Mesenchymal stem cell (in vitro differentiated cells and primary cell): ENCODE data around the gene ZNF814.
"Not testable (repeated sequence)": the region's sequence is repeated elsewhere in the genome, so short reads cannot be mapped to it uniquely, and the experiment has no call there.

Source experiments
- DNase-seq: peaks from one replicate; pipeline ENCODE4 v3.0.0-alpha.2; 2013
- H2AFZ ChIP-seq: one replicate; pipeline ENCODE4 v1.6.1; 2013; ENCODE audit warnings: low read depth, mild to moderate bottlenecking, control low read depth, inconsistent platforms, low read length, moderate library complexity
- H2AK5ac ChIP-seq: 2 replicates; pipeline ENCODE4 v1.6.1; 2013; ENCODE audit warnings: low read length, moderate library complexity, mild to moderate bottlenecking, inconsistent platforms; ENCODE audit not compliant: severe bottlenecking
- H2BK120ac ChIP-seq: one replicate; pipeline ENCODE4 v1.6.1; 2013; ENCODE audit warnings: low read depth, mild to moderate bottlenecking, inconsistent platforms, low read length, moderate library complexity
- H2BK12ac ChIP-seq, 2 experiments: one replicate each; pipeline ENCODE4 v1.6.1; 2013; ENCODE audit warnings: inconsistent platforms in 2 of 2, low read length in 2 of 2, mild to moderate bottlenecking in 2 of 2, moderate library complexity in 2 of 2, control low read depth in 1 of 2
- H2BK15ac ChIP-seq: one replicate; pipeline ENCODE4 v1.6.1; 2013; ENCODE audit warnings: mild to moderate bottlenecking, low read depth, inconsistent platforms; ENCODE audit not compliant: poor library complexity, severe bottlenecking
- H2BK5ac ChIP-seq: 2 replicates; pipeline ENCODE4 v1.6.1; 2013; ENCODE audit warnings: low read depth, mild to moderate bottlenecking, low read length, control low read depth, inconsistent platforms; ENCODE audit not compliant: poor library complexity, severe bottlenecking
- H3K14ac ChIP-seq, 2 experiments: one replicate each; pipeline ENCODE4 v1.6.1; 2013; ENCODE audit warnings: inconsistent platforms in 2 of 2, low read length in 2 of 2, control low read depth in 1 of 2, mild to moderate bottlenecking in 1 of 2, moderate library complexity in 1 of 2
- H3K18ac ChIP-seq, 2 experiments: one replicate each; pipeline ENCODE4 v1.6.1; 2013; ENCODE audit warnings: inconsistent platforms in 2 of 2, low read length in 2 of 2, control low read depth in 1 of 2, low read depth in 1 of 2, mild to moderate bottlenecking in 1 of 2
- H3K23ac ChIP-seq, 2 experiments: one replicate each; pipeline ENCODE4 v1.6.1; 2013; ENCODE audit warnings: inconsistent platforms in 2 of 2, low read length in 2 of 2, mild to moderate bottlenecking in 2 of 2, moderate library complexity in 2 of 2, control low read depth in 1 of 2
- H3K27ac ChIP-seq: 2 replicates; pipeline ENCODE4 v1.5.1; 2013; ENCODE audit warnings: mild to moderate bottlenecking, moderate library complexity, low read length, control low read depth, inconsistent platforms; ENCODE audit not compliant: poor library complexity, severe bottlenecking
- H3K27me3 ChIP-seq, 2 experiments: 2 replicates each; pipeline versions ENCODE4 v1.6.1 to v1.7.0; 2013; ENCODE audit warnings: low read length in 2 of 2, mild to moderate bottlenecking in 2 of 2, moderate library complexity in 2 of 2, control low read depth in 1 of 2, inconsistent platforms in 1 of 2; ENCODE audit not compliant: control insufficient read depth in 1 of 2, insufficient read depth in 1 of 2
- H3K36me3 ChIP-seq, 2 experiments: 2 replicates each; pipeline versions ENCODE4 v1.6.1 to v1.7.0; 2013; ENCODE audit warnings: low read length in 2 of 2, control low read depth in 1 of 2, inconsistent platforms in 1 of 2, low read depth in 1 of 2, mild to moderate bottlenecking in 1 of 2; ENCODE audit not compliant: insufficient read depth in 2 of 2, control insufficient read depth in 1 of 2
- H3K4ac ChIP-seq, 2 experiments: one replicate each; pipeline ENCODE4 v1.6.1; 2013; ENCODE audit warnings: inconsistent platforms in 2 of 2, low read length in 2 of 2, mild to moderate bottlenecking in 2 of 2, moderate library complexity in 2 of 2, control low read depth in 1 of 2, low read depth in 1 of 2
- H3K4me1 ChIP-seq: 2 replicates; pipeline ENCODE4 v1.6.1; 2013; ENCODE audit warnings: low read depth, low read length, control low read depth; ENCODE audit not compliant: control insufficient read depth, insufficient read depth
- H3K4me2 ChIP-seq: 2 replicates; pipeline ENCODE4 v1.6.1; 2013; ENCODE audit warnings: low read length, mild to moderate bottlenecking, inconsistent platforms; ENCODE audit not compliant: poor library complexity, severe bottlenecking
- H3K4me3 ChIP-seq, 2 experiments: 2 replicates each; pipeline versions ENCODE4 v1.5.1 to v1.7.0; 2013; ENCODE audit warnings: low read length in 2 of 2, mild to moderate bottlenecking in 2 of 2, control low read depth in 1 of 2, low read depth in 1 of 2; ENCODE audit not compliant: insufficient read depth in 1 of 2
- H3K79me1 ChIP-seq: replicated peaks from 2 replicates; pipeline ENCODE4 v1.6.1; 2013; ENCODE audit warnings: mild to moderate bottlenecking, control low read depth, low read length, inconsistent platforms; ENCODE audit not compliant: poor library complexity, severe bottlenecking
- H3K9ac ChIP-seq: 2 replicates; pipeline ENCODE4 v1.7.0; 2013; ENCODE audit warnings: mild to moderate bottlenecking, low read length, moderate library complexity
- H3K9me3 ChIP-seq: 2 replicates; pipeline ENCODE4 v1.7.0; 2013; ENCODE audit warnings: mild to moderate bottlenecking, low read length; ENCODE audit not compliant: control insufficient read depth
- H4K8ac ChIP-seq: one replicate; pipeline ENCODE4 v1.6.1; 2013; ENCODE audit warnings: inconsistent platforms, mild to moderate bottlenecking, low read length, moderate library complexity
- H4K91ac ChIP-seq: one replicate; pipeline ENCODE4 v1.6.1; 2013; ENCODE audit warnings: mild to moderate bottlenecking, low read length, inconsistent platforms
- WGBS: methylation state at CpG from one replicate; pipeline ENCODE4 v1.1.7; 2013; ENCODE audit warnings: mixed read lengths; 5-methylcytosine and 5-hydroxymethylcytosine counted together

ZNF814 gene

GRCh38 chr19:57854117-57854516, 34.7 kb downstream of the ZNF814 start:
- H2BK5ac ChIP-seq, H3K79me1 ChIP-seq, H4K91ac ChIP-seq, H3K4me1 ChIP-seq, H4K8ac ChIP-seq, H3K9ac ChIP-seq, H3K14ac ChIP-seq, H2BK15ac ChIP-seq, H2BK12ac ChIP-seq, H3K23ac ChIP-seq, H2BK120ac ChIP-seq, H3K4ac ChIP-seq, H2AK5ac ChIP-seq, H3K18ac ChIP-seq, DNase-seq, H3K4me2 ChIP-seq, H2AFZ ChIP-seq, H3K27ac ChIP-seq, H3K4me3 ChIP-seq, H3K27me3 ChIP-seq: not testable (repeated sequence)
- WGBS, result no CpG with 5 or more reads among the region's 2 CpGs
- H3K9me3 ChIP-seq, result peaks cover 20% of the 10 kb centered on the region
- H3K36me3 ChIP-seq, result peaks cover 53 to 55% of the 10 kb centered on the region in 2 experiments

DNA sequence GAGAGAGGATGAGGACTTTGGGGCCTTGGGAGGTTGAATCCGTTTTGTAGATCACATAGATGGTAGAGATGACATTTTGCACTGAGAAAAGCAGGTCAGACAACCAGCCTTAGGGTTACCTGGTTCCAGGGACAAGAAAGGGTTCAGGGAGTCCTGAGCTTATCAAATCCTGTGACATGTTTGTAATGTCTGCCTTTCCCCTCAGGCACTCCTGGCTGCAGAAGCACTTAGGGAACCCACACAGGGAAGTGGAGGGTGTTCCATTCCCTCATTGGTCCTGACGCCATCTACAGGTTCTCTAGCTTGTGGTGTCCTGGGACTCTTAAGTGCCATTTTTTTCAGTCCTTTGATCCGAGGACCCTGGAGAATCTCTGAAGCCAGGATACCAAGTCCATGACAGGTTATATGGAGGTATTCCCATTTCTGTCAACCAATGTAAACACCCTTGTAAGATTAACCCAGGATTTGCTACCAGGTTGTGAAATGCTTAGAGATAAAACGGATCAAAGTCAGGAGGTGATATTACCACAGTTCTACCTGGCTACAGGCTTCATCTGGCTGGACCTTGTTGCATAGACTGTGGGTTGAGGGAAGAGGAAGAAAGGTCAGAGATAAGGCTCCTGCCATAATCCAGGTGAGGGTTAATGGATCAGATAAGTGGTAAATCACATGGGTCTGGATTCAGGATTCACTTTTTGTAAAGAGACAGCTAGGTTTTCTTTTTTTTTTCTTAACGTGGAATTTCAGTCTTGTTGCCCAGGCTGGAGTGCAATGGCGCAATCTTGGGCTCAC, 36.8 kb downstream of the ZNF814 start:
- not testable (repeated sequence) for H2AFZ ChIP-seq, H2BK5ac ChIP-seq, H3K9ac ChIP-seq, H3K27ac ChIP-seq, H3K14ac ChIP-seq, H3K4me3 ChIP-seq, H3K4me1 ChIP-seq, H2BK120ac ChIP-seq, H3K18ac ChIP-seq, H3K27me3 ChIP-seq, H2BK15ac ChIP-seq, H4K91ac ChIP-seq, H2BK12ac ChIP-seq, H3K9me3 ChIP-seq, H3K4ac ChIP-seq, DNase-seq, H2AK5ac ChIP-seq, H3K23ac ChIP-seq, H3K79me1 ChIP-seq
- Histone ChIP-seq H4K8ac (peak overlapping the region; percentile 9), H3K4me2 (peak overlapping the region; percentile 22), H3K36me3 (peaks cover 37 to 41% of the 10 kb centered on the region in 2 experiments)
- WGBS, result 100% methylated on average over 3 of the region's 6 CpGs

DNA sequence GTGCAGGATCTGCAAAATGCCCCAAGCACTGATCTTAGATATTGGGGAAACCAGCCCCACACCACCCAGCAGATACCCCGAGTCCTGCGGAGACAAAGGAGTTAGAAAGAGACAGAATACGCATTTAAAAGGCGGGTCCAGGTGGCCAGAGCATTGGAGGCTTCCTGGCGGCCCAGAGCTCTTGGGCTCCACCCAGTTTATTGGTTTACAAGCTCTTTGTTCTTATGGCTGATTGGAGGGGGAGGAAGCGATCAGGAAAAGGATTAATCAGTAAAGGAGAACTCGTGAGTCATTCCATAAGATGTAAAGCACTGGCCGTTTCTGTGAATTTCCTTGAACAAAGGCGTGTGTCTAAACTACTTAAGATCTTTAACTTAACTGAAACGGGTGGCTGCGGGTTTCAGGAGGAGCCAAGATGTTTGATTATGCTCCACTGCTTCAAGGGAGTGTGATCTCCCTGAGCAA, 38.3 kb downstream of the ZNF814 start:
- Histone ChIP-seq H3K4me1 (peaks cover 3% of the 10 kb centered on the region), H3K4me2 (peak overlapping the region; percentile 68), H3K9me3 (no peaks in the 10 kb centered on the region), H2AFZ (no peak overlapping the region), H2BK12ac (no peak overlapping the region), H4K8ac (no peak overlapping the region), H3K79me1 (no peaks in the 10 kb centered on the region), H3K36me3 (peaks cover 28 to 34% of the 10 kb centered on the region in 2 experiments), H2BK5ac (no peak overlapping the region), H4K91ac (no peak overlapping the region), H3K14ac (no peak overlapping the region), H3K27ac (peak overlapping the region; percentile 79), H3K18ac (no peak overlapping the region), H2AK5ac (peak overlapping the region; percentile 49), H3K27me3 (no peaks in the 10 kb centered on the region), H2BK15ac (no peak overlapping the region), H3K9ac (peak overlapping the region; percentile 96), H3K23ac (no peak overlapping the region), H2BK120ac (no peak overlapping the region), H3K4me3 (peak overlapping the region; percentile 76 to 90), H3K4ac (peak overlapping the region in 1 of 2 experiments; percentile 69)
- 43% methylated on average over 10 of the region's 11 CpGs for WGBS
- DNase-seq, result peak; percentile 67

GRCh38 chr19:57849666-57850473, 39.0 kb downstream of the ZNF814 start, which contains the start of gene ZNF587:
Gene ZNF587 (plus strand): TSS chr19:57849859. CDS start chr19:57850039, 180 bp downstream.
- peaks cover 21 to 34% of the 10 kb centered on the region in 2 experiments for H3K36me3 ChIP-seq
- H4K91ac ChIP-seq, H2BK5ac ChIP-seq, H2BK120ac ChIP-seq, H3K27me3 ChIP-seq, H3K9me3 ChIP-seq, H3K4me1 ChIP-seq, H4K8ac ChIP-seq, H2BK15ac ChIP-seq, H3K79me1 ChIP-seq, H2BK12ac ChIP-seq, H3K23ac ChIP-seq: not testable (repeated sequence)
- 5% methylated on average over 42 of the region's 42 CpGs for WGBS
- H3K9ac ChIP-seq, result peak within 1 kb of the TSS; percentile 96
- peak within 1 kb of the TSS in 1 of 2 experiments; percentile 79 for H3K14ac ChIP-seq
- DNase-seq, result peak; percentile 87
- H2AK5ac ChIP-seq, result peak within 1 kb of the TSS; percentile 49
- peak within 1 kb of the TSS; percentile 59 for H3K4me2 ChIP-seq
- H3K4ac ChIP-seq, result peak within 1 kb of the TSS in 1 of 2 experiments; percentile 69
- H2AFZ ChIP-seq, result peak within 1 kb of the TSS; percentile 42
- H3K18ac ChIP-seq, result peak within 1 kb of the TSS in 1 of 2 experiments; percentile 76
- peak within 1 kb of the TSS; percentile 79 for H3K27ac ChIP-seq
- peak within 1 kb of the TSS; percentile 76 to 90 for H3K4me3 ChIP-seq
